ENCODE measurements around the gene PRKCSH.

Gene PRKCSH

GRCh38 chr19:11495481-11495880 lies 60.0 kb downstream of the PRKCSH start:
- DNase-seq (ENCODE audit: insufficient read length, low spot score) = no peak
- FAIRE-seq = no peak

- no peak for FAIRE-seq
- no peak for DNase-seq (ENCODE audit: insufficient read length, low spot score)
These were observed 60.5 kb downstream of the PRKCSH start for GRCh38 chr19:11495885-11496284.

- FAIRE-seq (peak; percentile 85), DNase-seq (ENCODE audit: insufficient read length, low spot score) (peak; percentile 80)
These were observed 61.1 kb downstream of the PRKCSH start for GRCh38 chr19:11496391-11497163.

- DNase-seq (ENCODE audit: insufficient read length, low spot score) (no peak), FAIRE-seq (no peak)
These were observed 63.8 kb downstream of the PRKCSH start for GRCh38 chr19:11499220-11499726.

- DNase-seq (ENCODE audit: insufficient read length, low spot score) (no peak), FAIRE-seq (no peak)
These were observed 64.5 kb downstream of the PRKCSH start for GRCh38 chr19:11499890-11500420.
